ENCODE data around the gene ARSG. TPM values are rescaled to one million over a fixed set of nuclear protein-coding genes. Genes with fewer than 3 reads are reported as not detected.
"Not testable (repeated sequence)": the region's sequence is repeated elsewhere in the genome, so short reads cannot be mapped to it uniquely, and the experiment has no call there.

The ARSG gene
- total RNA-seq, 3 donors from 2014 or later = 9.3 to 14.8 (median 9.5) TPM

DNA sequence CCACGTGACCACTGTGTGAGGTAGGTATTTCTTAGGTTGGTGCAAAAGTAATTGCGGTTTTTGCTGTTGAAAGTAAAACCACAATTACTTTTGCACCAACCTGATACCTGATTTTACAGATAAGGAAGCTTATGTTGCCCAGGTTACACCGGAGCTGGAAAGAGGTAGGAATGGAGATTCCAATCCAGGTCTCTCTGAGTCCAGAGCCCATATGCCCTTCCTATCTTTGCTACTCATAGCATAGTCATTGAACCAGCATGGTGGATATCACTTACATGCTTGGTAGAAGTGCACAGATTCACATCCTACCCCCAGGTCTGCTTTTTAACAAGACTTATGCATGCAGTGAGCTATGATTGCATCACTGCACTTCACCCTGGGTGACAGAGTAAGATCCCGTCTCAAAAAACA, 61.8 kb downstream of the ARSG start:
- Histone ChIP-seq H3K27ac (no peak overlapping the region), H3K9me3 (no peaks in the 10 kb centered on the region), H3K4me3 (no peak overlapping the region), H3K27me3 (no peaks in the 10 kb centered on the region), H3K36me3 (no peaks in the 10 kb centered on the region), H3K4me1 (no peaks in the 10 kb centered on the region)
- no peak for DNase-seq (ENCODE audit: low spot score in 2 of 2)
- TF ChIP-seq POLR2A (IDR thresholded peaks at IDR 0.05) (no peak), POLR2AphosphoS5 (IDR thresholded peaks at IDR 0.05) (no peak)
- TF ChIP-seq, protein P1, sequence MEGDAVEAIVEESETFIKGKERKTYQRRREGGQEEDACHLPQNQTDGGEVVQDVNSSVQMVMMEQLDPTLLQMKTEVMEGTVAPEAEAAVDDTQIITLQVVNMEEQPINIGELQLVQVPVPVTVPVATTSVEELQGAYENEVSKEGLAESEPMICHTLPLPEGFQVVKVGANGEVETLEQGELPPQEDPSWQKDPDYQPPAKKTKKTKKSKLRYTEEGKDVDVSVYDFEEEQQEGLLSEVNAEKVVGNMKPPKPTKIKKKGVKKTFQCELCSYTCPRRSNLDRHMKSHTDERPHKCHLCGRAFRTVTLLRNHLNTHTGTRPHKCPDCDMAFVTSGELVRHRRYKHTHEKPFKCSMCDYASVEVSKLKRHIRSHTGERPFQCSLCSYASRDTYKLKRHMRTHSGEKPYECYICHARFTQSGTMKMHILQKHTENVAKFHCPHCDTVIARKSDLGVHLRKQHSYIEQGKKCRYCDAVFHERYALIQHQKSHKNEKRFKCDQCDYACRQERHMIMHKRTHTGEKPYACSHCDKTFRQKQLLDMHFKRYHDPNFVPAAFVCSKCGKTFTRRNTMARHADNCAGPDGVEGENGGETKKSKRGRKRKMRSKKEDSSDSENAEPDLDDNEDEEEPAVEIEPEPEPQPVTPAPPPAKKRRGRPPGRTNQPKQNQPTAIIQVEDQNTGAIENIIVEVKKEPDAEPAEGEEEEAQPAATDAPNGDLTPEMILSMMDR (IDR thresholded peaks at IDR 0.05) = no peak
- intact Hi-C loops (cut with DNase I; ENCODE audit: low total_unique reads) = loop anchor here (1.0 kb wide), 1 partner anchor 21 kb away; no protein-coding TSS in a partner anchor

DNA sequence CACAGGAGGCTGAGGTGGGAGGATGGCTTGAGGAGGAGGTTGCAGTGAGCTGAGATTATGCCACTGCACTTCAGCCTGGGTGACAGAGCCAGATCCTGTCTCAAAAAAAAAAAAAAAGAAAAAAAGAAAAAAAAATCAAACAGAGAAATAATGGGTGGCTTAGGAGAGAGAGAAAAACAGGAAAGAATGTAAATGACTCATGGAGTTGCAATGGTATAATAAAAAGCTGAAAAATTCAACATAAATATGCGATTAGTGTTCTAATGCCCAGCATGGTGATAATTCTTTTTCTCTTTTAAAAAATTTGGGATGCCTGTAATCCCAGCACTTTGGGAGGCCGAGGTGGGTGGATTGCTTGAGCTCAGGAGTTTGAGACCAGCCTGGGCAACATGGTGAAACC, 63.0 kb downstream of the ARSG start:
- H3K4me1 ChIP-seq; H3K36me3 ChIP-seq; H3K27me3 ChIP-seq; H3K9me3 ChIP-seq; H3K27ac ChIP-seq; DNase-seq (ENCODE audit: low spot score in 2 of 2); H3K4me3 ChIP-seq; intact Hi-C loops (cut with DNase I; ENCODE audit: low total_unique reads): not testable (repeated sequence)

DNA sequence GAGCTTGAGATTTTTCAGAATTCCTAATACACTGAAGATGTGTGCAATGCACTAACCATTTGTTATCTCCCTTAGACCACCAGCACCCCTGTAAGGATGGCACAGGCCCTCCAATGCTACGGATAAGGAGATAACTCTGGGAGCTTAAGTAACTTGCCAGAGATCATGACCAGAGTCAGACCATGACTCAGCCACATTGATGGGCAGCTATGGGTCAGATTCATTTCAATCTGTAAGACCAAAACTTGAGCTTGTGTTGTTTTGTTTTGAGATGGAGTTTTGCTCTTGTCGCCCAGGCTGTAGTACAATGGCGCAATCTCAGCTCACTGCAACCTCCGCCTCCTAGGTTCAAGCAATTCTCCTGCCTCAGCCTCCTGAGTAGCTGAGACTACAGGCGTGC, 63.8 kb downstream of the ARSG start:
- H3K9me3 ChIP-seq; H3K4me3 ChIP-seq; H3K27me3 ChIP-seq; H3K27ac ChIP-seq; intact Hi-C loops (cut with DNase I; ENCODE audit: low total_unique reads); DNase-seq (ENCODE audit: low spot score in 2 of 2); H3K4me1 ChIP-seq; H3K36me3 ChIP-seq: not testable (repeated sequence)

DNA sequence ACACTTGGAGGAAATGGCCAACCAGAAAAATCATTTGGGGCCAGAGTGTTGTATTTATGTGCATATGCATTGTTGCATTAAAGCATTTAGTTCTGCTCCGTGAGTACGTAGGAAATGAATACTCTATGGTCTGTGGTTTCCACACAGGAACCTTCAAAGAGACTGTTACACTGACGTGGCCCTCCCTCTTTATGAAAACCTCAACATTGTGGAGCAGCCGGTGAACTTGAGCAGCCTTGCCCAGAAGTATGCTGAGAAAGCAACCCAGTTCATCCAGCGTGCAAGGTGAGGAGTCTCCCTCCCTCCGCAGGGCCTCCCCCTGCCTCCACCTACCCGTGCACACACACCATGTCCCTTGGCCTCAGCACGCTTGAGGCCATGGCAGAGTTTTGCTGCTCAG, 65.2 kb downstream of the ARSG start:
- TF ChIP-seq, protein P1 (IDR thresholded peaks at IDR 0.05) = no peak
- no peak for TF ChIP-seq POLR2A (IDR thresholded peaks at IDR 0.05)
- no peak for TF ChIP-seq POLR2AphosphoS5 (IDR thresholded peaks at IDR 0.05)

DNA sequence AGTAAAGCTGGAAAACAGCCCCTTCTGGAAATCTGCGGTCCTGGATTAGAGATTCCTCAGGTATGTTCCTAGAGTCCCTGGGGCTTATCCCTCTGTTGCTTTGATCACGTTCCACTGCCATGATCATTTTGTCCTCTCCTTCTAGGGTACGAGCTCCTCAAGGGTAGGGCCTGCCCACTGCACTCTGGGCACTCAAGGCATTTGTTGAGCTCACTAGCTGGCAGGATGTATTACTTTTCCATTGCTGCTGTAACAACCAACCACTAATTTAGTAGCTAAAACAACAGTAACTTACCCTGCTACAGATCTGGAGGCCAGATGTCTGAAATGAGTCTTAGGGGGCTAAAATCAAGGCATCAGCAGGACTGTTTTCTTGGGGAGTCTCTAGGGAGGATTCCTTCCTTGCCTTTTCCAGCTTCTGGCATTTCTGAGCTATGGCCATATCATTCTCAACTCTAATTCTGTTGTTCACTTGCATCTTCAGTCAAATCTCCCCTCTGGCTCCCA, 65.7 kb downstream of the ARSG start:
- Histone ChIP-seq H3K4me1 (no peaks in the 10 kb centered on the region), H3K27me3 (no peaks in the 10 kb centered on the region), H3K9me3 (no peaks in the 10 kb centered on the region), H3K36me3 (no peaks in the 10 kb centered on the region), H3K4me3 (no peak overlapping the region), H3K27ac (no peak overlapping the region)
- intact Hi-C loops (cut with DNase I; ENCODE audit: low total_unique reads) = no loop called here
- TF ChIP-seq POLR2A (IDR thresholded peaks at IDR 0.05) (no peak), POLR2AphosphoS5 (IDR thresholded peaks at IDR 0.05) (no peak)
- TF ChIP-seq, protein P1 (IDR thresholded peaks at IDR 0.05) = no peak
- no peak for DNase-seq (ENCODE audit: low spot score in 2 of 2)

More for the DNA sequence above, 65.2 kb downstream of the ARSG start:
- DNase-seq (ENCODE audit: low spot score in 2 of 2) = no peak
- Histone ChIP-seq H3K27ac (no peak overlapping the region), H3K4me3 (no peak overlapping the region), H3K27me3 (no peaks in the 10 kb centered on the region), H3K9me3 (no peaks in the 10 kb centered on the region), H3K4me1 (no peaks in the 10 kb centered on the region), H3K36me3 (no peaks in the 10 kb centered on the region)
- intact Hi-C loops (cut with DNase I; ENCODE audit: low total_unique reads) = no loop called here

DNA sequence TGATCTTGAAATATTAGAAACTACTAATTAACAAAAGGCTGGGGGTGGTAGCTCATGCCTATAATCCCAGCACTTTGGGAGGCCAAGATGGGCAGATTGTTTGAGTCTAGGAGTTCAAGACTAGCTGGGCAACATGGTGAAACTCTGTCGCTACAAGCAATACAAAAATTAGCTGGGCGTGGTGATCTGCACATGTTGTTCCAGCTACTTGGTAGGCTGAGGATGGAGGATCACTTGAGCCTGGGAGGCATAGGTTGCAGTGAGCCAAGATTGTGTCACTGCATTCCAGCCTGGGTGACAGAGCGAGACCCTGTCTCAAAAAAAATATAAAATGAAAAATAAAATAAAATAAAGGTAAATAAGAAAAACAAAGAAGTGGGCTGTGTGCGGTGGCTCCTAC, 66.6 kb downstream of the ARSG start:
- Histone ChIP-seq H3K9me3 (no peaks in the 10 kb centered on the region), H3K4me1 (no peaks in the 10 kb centered on the region), H3K36me3 (no peaks in the 10 kb centered on the region), H3K4me3 (no peak overlapping the region), H3K27me3 (no peaks in the 10 kb centered on the region), H3K27ac (no peak overlapping the region)
- TF ChIP-seq, protein P1 (IDR thresholded peaks at IDR 0.05) = no peak
- no peak for TF ChIP-seq POLR2AphosphoS5 (IDR thresholded peaks at IDR 0.05)
- TF ChIP-seq POLR2A (IDR thresholded peaks at IDR 0.05) = no peak
- intact Hi-C loops (cut with DNase I; ENCODE audit: low total_unique reads) = no loop called here
- DNase-seq (ENCODE audit: low spot score in 2 of 2) = no peak
